ENCODE data around the gene CIAO2B.

Gene CIAO2B

DNA sequence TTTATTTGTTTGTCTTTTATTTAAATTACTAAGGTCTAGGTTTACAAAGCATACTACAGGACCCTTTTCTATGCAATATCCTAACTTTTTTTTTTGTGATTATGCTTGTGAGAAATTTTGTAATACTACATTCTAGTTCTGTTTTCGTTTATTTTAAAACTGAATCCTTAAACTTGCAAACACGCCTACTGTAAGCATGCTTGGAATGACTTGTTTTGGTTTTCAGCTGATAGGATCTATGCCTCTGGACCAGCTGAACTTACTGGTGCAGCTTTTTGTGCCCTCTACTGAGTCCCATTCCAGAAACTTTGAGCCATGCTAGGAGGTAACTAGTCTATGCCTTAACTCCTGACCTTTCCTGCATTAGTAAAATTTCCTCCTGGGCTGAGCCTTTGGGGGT lies 47.9 kb downstream of the CIAO2B start:
- no peak for DNase-seq (ENCODE audit: low read depth in 2 of 2)

DNA sequence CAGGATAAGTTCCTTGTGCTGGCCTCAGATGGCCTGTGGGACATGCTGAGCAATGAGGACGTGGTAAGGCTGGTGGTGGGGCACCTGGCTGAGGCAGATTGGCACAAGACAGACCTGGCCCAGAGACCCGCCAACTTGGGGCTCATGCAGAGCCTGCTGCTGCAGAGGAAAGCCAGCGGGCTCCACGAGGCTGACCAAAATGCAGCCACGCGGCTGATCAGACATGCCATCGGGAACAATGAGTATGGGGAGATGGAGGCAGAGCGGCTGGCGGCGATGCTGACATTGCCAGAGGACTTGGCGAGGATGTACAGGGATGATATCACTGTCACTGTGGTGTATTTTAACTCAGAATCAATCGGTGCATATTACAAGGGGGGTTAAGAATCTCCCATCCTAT lies 48.7 kb downstream of the CIAO2B start:
- DNase-seq (ENCODE audit: low read depth in 2 of 2), result no peak

DNA sequence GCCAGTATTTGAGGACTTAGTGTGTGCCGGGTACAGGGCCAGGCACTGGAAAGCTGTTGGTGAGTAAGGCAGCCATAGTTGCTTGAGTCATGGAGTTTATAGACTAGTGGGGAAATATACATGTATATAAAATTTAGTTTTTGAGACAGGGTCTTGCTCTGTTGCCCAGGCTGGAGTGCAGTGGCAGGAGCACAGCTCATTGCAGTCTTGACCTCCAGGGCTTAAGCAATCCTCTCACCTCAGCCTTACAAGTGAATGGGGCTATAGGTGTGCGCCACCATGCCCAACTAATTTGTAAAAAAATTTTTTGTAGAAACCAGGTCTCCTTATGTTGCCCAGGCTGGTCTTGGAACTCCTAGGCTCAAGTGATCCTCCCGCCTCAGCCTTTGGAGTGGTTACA lies 51.5 kb downstream of the CIAO2B start:
- DNase-seq (ENCODE audit: low read depth in 2 of 2), result no peak
